Lung (tissue), 12 donors: ENCODE measurements around the gene OLIG1. TPM values are rescaled to one million over a fixed set of nuclear protein-coding genes. Genes with fewer than 3 reads are reported as not detected.

Experiments
- ATAC-seq: fragments of 200-7000 bp; cut with Tn5 transposase; one replicate; pipeline ENCODE4 v1.9.1; 2020; ENCODE audit warnings: moderate number of reproducible peaks; ENCODE audit not compliant: insufficient read depth, low FRiP score
- DNase-seq, 3 donors: peaks; one replicate each; pipeline ENCODE4 v3.0.0-alpha.2; 2013 to 2017
- H3K27ac ChIP-seq, 2 donors: one replicate each; pipeline ENCODE4 v1.5.1; 2013; ENCODE audit warnings: mild to moderate bottlenecking in 2 of 2, moderate library complexity in 2 of 2, control low read depth in 1 of 2, inconsistent platforms in 1 of 2, low read depth in 1 of 2, low read length in 1 of 2
- H3K27me3 ChIP-seq, 3 donors: one replicate each; pipeline ENCODE4 v1.5.1; 2013; ENCODE audit warnings: low read length in 2 of 3; ENCODE audit not compliant: control insufficient read depth in 3 of 3, insufficient read depth in 3 of 3
- H3K36me3 ChIP-seq, 4 donors: one replicate each; pipeline ENCODE4 v1.5.1; 2013; ENCODE audit warnings: low read length in 4 of 4, mild to moderate bottlenecking in 1 of 4, moderate library complexity in 1 of 4; ENCODE audit not compliant: control insufficient read depth in 4 of 4, insufficient read depth in 4 of 4
- H3K4me1 ChIP-seq, 5 donors: one replicate each; pipeline ENCODE4 v1.5.1; 2013; ENCODE audit warnings: low read length in 5 of 5, mild to moderate bottlenecking in 2 of 5, moderate library complexity in 1 of 5; ENCODE audit not compliant: control insufficient read depth in 5 of 5, insufficient read depth in 5 of 5
- H3K4me3 ChIP-seq: one replicate; pipeline ENCODE4 v1.5.1; 2013; ENCODE audit warnings: mild to moderate bottlenecking, control low read depth, moderate library complexity
- H3K9ac ChIP-seq, 2 donors: one replicate each; pipeline ENCODE4 v1.5.1; 2013; ENCODE audit warnings: low read length in 2 of 2, control low read depth in 1 of 2; ENCODE audit not compliant: insufficient read depth in 1 of 2
- H3K9me3 ChIP-seq, 4 donors: one replicate each; pipeline ENCODE4 v1.5.1; 2013; ENCODE audit warnings: low read length in 3 of 4, mild to moderate bottlenecking in 1 of 4, moderate library complexity in 1 of 4; ENCODE audit not compliant: control insufficient read depth in 4 of 4, insufficient read depth in 3 of 4
- WGBS, 2 donors: extraction: QIAGEN DNeasy Blood & Tissue Kit; methylation state at CpG; one replicate each; pipeline ENCODE4 v1.1.7; 2013; 5-methylcytosine and 5-hydroxymethylcytosine counted together
- polyA plus RNA-seq, 2 donors: library from polyadenylated mRNA; stranded (reverse); fragments of 200-250 nt; gene quantifications; one replicate each; pipeline ENCODE4 v1.2.1, GENCODE V29; 2013
- total RNA-seq, 2 donors: library from RNA; depleted of rRNA in 1 of 2; stranded (reverse); fragments of >200 nt in 1 of 2; gene quantifications; one replicate each; pipeline ENCODE4 v1.2.1, GENCODE V29; 2014 to 2021
- TF ChIP-seq, protein P1 (sequence below): IDR thresholded peaks from 2 replicates; pipeline ENCODE4 v1.5.1; 2012; ENCODE audit warnings: mild to moderate bottlenecking; ENCODE audit errors: control extremely low read depth, extremely low read depth
- donor health status: control.
- donor health status: control.
- donor health status: Bipolar disorder and iron deficiency.
- donor health status: healthy.
- donor health status: DM: yes; HTN: yes; CAD: no.

OLIG1 gene
- total and polyA plus RNA-seq, 4 donors: 1.2 to 4.1 (median 1.7) TPM

DNA sequence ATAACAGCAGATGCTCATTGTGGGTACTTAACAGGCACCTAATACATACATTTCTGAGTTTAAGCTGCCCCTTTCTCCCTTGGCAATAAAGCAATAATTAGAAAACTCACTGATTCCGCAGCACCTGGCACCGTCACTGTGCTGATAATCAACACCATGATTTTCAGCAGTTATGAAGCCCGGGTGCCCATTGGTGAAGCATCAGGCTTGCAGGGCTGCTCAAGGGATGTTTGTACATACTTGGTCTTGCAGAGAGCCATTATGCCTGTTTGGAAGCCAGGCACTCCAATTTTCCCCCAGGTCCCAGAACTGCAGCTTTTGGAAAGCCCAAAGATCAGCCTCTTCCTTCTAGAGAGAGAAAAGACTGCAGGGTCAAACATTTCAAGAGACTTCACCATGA lies 44.3 kb downstream of the OLIG1 start:
- TF ChIP-seq, protein P1, sequence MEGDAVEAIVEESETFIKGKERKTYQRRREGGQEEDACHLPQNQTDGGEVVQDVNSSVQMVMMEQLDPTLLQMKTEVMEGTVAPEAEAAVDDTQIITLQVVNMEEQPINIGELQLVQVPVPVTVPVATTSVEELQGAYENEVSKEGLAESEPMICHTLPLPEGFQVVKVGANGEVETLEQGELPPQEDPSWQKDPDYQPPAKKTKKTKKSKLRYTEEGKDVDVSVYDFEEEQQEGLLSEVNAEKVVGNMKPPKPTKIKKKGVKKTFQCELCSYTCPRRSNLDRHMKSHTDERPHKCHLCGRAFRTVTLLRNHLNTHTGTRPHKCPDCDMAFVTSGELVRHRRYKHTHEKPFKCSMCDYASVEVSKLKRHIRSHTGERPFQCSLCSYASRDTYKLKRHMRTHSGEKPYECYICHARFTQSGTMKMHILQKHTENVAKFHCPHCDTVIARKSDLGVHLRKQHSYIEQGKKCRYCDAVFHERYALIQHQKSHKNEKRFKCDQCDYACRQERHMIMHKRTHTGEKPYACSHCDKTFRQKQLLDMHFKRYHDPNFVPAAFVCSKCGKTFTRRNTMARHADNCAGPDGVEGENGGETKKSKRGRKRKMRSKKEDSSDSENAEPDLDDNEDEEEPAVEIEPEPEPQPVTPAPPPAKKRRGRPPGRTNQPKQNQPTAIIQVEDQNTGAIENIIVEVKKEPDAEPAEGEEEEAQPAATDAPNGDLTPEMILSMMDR: no peak
- no peak for ATAC-seq
- Histone ChIP-seq H3K4me1 (peaks cover 0 to 10% (median 0%) of the 10 kb centered on the region in 5 donors), H3K27me3 (peaks cover 12 to 85% (median 47%) of the 10 kb centered on the region in 3 donors), H3K4me3 (no peak overlapping the region), H3K9me3 (peaks cover 0 to 7% (median 0%) of the 10 kb centered on the region in 4 donors), H3K9ac (no peak overlapping the region), H3K36me3 (no peaks in the 10 kb centered on the region), H3K27ac (no peak overlapping the region)
- no peak for DNase-seq
- WGBS, 2 donors: 90 to 93% methylated on average over 3 of the region's 3 CpGs

DNA sequence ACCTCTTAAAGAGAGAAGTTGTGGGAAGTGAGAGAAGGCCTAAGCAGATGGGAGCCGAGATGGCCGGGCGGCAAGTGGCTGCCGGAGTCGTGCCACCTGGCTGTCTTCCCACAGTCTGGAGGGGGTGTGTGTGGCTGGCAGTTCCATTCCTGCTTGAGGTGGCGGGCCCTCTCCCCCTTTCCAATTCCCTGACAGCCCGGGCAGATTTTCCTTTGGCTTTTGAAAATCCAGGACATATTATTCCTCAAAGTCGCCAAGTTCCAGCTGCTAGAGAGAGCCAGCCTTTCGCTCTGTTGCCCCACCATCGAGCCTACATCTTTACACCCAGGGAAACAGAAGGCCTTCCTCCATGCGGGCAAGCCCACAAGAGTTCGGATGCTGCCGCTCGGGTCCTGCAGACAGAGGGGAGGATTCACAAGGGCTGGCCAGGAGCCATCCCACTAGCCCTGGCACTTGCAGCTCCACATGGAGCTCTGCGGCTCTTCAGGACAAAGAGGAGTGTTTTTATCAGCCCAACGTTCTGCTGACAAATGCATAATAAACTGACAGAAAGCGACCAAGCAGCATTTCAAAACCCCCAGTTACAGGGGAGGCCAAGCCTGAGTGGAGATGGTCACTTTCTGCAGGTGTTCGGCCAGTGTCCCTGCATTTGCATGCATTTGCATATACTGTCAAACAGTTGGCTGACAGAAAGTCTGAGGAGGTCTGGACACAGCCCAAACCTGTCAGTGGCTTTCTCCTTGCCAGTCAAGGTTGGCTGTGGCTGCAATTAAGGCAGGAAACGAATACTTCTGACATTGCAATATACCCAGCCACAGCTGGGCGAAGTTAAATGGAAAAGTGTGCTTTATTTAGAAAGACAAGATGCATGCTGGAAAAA lies 45.9 kb downstream of the OLIG1 start:
- ATAC-seq: no peak
- no peak overlapping the region for H3K9ac ChIP-seq
- TF ChIP-seq, protein P1: no peak

DNA sequence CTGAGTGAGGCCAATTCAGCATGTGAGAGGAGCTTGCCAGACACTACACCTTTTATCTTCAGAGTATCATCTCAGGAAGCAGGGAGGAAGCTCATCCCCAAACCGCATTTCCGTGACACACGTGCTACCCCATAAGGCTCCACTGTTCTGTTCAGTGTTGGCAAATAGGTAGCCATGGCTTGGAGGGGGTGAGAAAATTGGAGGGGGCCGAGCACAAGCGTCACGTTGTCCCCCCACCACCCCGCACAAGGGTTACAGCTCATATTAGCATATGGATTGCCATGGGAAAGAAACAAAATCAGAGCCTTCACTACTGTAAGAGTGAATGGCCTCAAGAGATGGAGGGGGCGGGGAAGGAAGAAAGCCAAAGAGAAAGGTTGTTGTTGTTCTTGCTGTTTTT lies 46.7 kb downstream of the OLIG1 start:
- Histone ChIP-seq H3K4me3 (no peak overlapping the region), H3K27me3 (peaks cover 0 to 74% (median 28%) of the 10 kb centered on the region in 3 donors), H3K9ac (no peak overlapping the region), H3K9me3 (peaks cover 0 to 2% (median 0%) of the 10 kb centered on the region in 4 donors), H3K27ac (no peak overlapping the region), H3K36me3 (no peaks in the 10 kb centered on the region), H3K4me1 (peaks cover 0 to 4% (median 0%) of the 10 kb centered on the region in 5 donors)
- 55 to 63% methylated on average over 8 of the region's 8 CpGs for WGBS, 2 donors
- DNase-seq (no peak), ATAC-seq (no peak)
- TF ChIP-seq, protein P1: no peak

More for the DNA sequence above, 45.9 kb downstream of the OLIG1 start:
- H3K9me3 ChIP-seq: peaks cover 0 to 4% (median 0%) of the 10 kb centered on the region in 4 donors
- no peak overlapping the region for H3K4me3 ChIP-seq
- no peak for DNase-seq
- peaks cover 0 to 10% (median 0%) of the 10 kb centered on the region in 5 donors for H3K4me1 ChIP-seq
- H3K27ac ChIP-seq: no peak overlapping the region
- H3K36me3 ChIP-seq: no peaks in the 10 kb centered on the region
- WGBS, 2 donors: 70 to 74% methylated on average over 20 of the region's 20 CpGs
- peaks cover 4 to 80% (median 32%) of the 10 kb centered on the region in 3 donors for H3K27me3 ChIP-seq
